Neutrophil (primary cell): ENCODE data around the gene VDAC1.

ENCODE experiments used
- H3K27ac ChIP-seq: fragments of 200-600 bp; sonication (generic); 2 replicates; pipeline ENCODE4 v1.5.1; 2016; ENCODE audit warnings: mild to moderate bottlenecking, moderate library complexity
- H3K27me3 ChIP-seq: fragments of 200-600 bp; sonication (generic); 2 replicates; pipeline ENCODE4 v1.6.0; 2016; ENCODE audit warnings: mild to moderate bottlenecking
- H3K36me3 ChIP-seq: fragments of 200-600 bp; sonication (generic); 2 replicates; pipeline ENCODE4 v1.5.1; 2017
- H3K4me1 ChIP-seq, 2 experiments: fragments of 200-600 bp in 1 of 2; sonication (generic) in 1 of 2; 1 replicate in 1 of 2; 2 replicates in 1 of 2; pipeline versions ENCODE4 v1.5.1 to v1.6.1; 2013 to 2016; ENCODE audit warnings: low read depth in 1 of 2, low read length in 1 of 2, mild to moderate bottlenecking in 1 of 2, moderate library complexity in 1 of 2; ENCODE audit not compliant: control insufficient read depth in 1 of 2, insufficient read depth in 1 of 2
- H3K4me3 ChIP-seq, 2 experiments: fragments of 200-600 bp in 1 of 2; sonication (generic) in 1 of 2; 1 replicate in 1 of 2; 2 replicates in 1 of 2; pipeline ENCODE4 v1.5.1; 2013 to 2016; ENCODE audit warnings: low read depth in 1 of 2, low read length in 1 of 2, mild to moderate bottlenecking in 1 of 2, moderate library complexity in 1 of 2
- H3K9me3 ChIP-seq: fragments of 200-600 bp; sonication (generic); 2 replicates; pipeline ENCODE4 v1.5.1; 2016
- TF ChIP-seq, protein P1 (sequence below): fragments of 200-600 bp; sonication (generic); IDR thresholded peaks from 2 replicates; pipeline ENCODE4 v1.5.1; 2016; ENCODE audit warnings: antibody characterized with exemption

VDAC1 gene

DNA sequence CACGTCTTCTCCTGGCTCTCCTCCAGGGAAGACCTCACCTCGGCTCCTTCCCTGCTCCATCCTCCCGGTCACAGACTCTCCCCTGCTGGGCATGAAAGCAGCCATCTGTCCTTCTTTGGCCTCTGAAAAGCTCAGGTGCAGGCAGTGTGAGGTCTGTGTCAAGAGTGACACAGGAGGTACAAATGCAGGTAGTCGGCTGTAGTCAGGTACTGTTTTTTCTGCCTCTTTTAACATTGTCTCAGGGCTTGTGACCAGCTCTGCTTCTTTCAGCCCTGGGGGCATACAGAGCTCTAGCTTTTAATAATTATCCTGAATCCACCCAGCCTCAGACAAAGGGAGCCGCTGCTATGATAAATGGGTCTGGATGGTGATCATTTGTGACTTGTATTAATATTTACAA, 82.8 kb downstream of the VDAC1 start:
- H3K36me3 ChIP-seq: no peaks in the 10 kb centered on the region
- no peaks in the 10 kb centered on the region for H3K9me3 ChIP-seq
- no peaks in the 10 kb centered on the region for H3K4me1 ChIP-seq
- TF ChIP-seq, protein P1, sequence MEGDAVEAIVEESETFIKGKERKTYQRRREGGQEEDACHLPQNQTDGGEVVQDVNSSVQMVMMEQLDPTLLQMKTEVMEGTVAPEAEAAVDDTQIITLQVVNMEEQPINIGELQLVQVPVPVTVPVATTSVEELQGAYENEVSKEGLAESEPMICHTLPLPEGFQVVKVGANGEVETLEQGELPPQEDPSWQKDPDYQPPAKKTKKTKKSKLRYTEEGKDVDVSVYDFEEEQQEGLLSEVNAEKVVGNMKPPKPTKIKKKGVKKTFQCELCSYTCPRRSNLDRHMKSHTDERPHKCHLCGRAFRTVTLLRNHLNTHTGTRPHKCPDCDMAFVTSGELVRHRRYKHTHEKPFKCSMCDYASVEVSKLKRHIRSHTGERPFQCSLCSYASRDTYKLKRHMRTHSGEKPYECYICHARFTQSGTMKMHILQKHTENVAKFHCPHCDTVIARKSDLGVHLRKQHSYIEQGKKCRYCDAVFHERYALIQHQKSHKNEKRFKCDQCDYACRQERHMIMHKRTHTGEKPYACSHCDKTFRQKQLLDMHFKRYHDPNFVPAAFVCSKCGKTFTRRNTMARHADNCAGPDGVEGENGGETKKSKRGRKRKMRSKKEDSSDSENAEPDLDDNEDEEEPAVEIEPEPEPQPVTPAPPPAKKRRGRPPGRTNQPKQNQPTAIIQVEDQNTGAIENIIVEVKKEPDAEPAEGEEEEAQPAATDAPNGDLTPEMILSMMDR: no peak
- H3K27ac ChIP-seq: no peak overlapping the region
- no peaks in the 10 kb centered on the region for H3K27me3 ChIP-seq
- H3K4me3 ChIP-seq: no peak overlapping the region
